ENCODE measurements around the gene JSRP1.

Gene JSRP1

GRCh38 chr19:2266183-2266993 is 10.2 kb upstream of the JSRP1 start:
- peak in 1 of 2 donors; percentile 65 for DNase-seq

- DNase-seq: peak; percentile 46 to 74
Measured at GRCh38 chr19:2261438-2262172, 5.4 kb upstream of the JSRP1 start.

DNA sequence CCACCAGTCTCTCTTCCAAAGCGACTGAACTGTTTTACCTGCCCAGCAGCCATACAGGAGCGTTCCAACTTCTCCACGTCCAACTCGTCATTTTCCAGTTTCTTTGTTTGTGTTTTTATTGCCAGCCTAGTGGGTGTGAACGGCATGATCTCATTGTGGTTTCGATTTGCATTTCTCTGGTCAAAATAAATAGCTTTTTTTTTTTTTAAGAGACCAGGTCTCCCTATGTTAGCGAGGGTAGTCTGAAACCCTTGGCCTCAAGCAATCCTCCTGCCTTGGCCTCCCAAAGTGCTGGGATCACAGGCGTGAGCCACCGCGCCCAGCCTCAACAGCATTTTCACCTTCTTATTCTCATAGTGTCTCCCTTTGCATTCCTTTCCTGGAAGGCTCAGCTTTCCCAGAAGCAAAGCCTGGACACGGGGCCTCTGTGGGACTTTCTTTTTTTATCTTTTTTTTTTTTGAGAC is 4.2 kb upstream of the JSRP1 start:
- DNase-seq: peak in 1 of 2 donors; percentile 50

GRCh38 chr19:2259336-2259735 is 3.1 kb upstream of the JSRP1 start:
- no peak for DNase-seq

GRCh38 chr19:2255112-2255845 is 938 bp downstream of the JSRP1 start:
- no peak for DNase-seq

- no peak for DNase-seq
Measured at GRCh38 chr19:2254064-2254872, 1.9 kb downstream of the JSRP1 start.

GRCh38 chr19:2253106-2254063 is 2.8 kb downstream of the JSRP1 start:
- DNase-seq: peak; percentile 60 to 64

DNA sequence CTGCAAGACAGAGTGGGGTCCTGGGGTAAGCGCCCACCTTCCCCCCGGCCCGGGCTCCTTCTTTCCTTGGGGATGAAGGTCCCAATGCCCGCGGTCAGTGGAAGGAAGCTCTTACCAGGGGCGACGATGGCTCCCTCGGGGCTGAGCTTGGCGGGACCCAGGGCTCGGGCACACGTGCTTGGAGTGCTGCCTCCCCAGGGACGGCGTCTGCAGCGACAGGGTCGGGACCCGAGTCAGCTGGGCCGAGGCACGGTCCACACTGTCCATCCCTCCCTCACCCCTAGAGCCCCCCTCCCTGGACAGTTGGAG is 3.5 kb downstream of the JSRP1 start:
- peak in 1 of 2 donors; percentile 14 for DNase-seq

- DNase-seq: peak in 1 of 2 donors; percentile 10
Measured at GRCh38 chr19:2252055-2252796, 4.0 kb downstream of the JSRP1 start.

DNA sequence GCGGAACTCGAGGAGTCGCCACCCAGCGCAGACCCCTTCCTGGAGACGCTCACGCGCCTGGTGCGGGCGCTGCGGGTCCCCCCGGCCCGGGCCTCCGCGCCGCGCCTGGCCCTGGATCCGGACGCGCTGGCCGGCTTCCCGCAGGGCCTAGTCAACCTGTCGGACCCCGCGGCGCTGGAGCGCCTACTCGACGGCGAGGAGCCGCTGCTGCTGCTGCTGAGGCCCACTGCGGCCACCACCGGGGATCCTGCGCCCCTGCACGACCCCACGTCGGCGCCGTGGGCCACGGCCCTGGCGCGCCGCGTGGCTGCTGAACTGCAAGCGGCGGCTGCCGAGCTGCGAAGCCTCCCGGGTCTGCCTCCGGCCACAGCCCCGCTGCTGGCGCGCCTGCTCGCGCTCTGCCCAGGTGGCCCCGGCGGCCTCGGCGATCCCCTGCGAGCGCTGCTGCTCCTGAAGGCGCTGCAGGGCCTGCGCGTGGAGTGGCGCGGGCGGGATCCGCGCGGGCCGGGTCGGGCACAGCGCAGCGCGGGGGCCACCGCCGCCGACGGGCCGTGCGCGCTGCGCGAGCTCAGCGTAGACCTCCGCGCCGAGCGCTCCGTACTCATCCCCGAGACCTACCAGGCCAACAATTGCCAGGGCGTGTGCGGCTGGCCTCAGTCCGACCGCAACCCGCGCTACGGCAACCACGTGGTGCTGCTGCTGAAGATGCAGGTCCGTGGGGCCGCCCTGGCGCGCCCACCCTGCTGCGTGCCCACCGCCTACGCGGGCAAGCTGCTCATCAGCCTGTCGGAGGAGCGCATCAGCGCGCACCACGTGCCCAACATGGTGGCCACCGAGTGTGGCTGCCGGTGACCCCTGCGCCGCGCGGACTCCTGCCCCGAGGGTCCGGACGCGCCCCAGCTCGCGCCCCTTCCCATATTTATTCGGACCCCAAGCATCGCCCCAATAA is 4.8 kb downstream of the JSRP1 start:
- peak in 1 of 2 donors; percentile 19 for DNase-seq

GRCh38 chr19:2250766-2251105 is 5.5 kb downstream of the JSRP1 start:
- DNase-seq: no peak

GRCh38 chr19:2249880-2250765 is 6.1 kb downstream of the JSRP1 start:
- peak in 1 of 2 donors; percentile 10 for DNase-seq

DNA sequence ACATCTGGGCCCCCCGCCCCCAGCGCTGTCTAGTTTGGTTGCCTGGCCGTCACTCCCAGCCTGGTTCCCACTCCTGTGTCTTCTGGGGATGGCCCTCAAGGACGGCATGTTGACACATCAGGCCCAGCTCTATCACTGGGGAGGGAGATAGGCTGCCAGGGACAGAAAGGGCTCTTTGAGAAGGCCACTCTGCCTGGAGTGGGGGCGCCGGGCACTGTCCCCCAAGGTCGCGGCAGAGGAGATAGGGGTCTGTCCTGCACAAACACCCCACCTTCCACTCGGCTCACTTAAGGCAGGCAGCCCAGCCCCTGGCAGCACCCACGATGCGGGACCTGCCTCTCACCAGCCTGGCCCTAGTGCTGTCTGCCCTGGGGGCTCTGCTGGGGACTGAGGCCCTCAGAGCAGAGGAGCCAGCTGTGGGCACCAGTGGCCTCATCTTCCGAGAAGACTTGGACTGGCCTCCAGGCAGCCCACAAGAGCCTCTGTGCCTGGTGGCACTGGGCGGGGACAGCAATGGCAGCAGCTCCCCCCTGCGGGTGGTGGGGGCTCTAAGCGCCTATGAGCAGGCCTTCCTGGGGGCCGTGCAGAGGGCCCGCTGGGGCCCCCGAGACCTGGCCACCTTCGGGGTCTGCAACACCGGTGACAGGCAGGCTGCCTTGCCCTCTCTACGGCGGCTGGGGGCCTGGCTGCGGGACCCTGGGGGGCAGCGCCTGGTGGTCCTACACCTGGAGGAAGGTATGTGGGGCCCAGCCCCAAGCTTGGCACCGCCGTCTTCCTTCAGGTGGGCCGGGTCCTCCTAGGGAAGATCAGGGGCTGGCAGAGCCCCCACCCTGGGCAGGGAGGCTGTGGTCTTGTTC is 7.0 kb downstream of the JSRP1 start, which contains the start of gene AMH:
Gene AMH (plus strand): TSS at position 314 of the 857 bp plus-strand sequence. CDS start 10 bp downstream, at position 324.
- DNase-seq: no peak

DNA sequence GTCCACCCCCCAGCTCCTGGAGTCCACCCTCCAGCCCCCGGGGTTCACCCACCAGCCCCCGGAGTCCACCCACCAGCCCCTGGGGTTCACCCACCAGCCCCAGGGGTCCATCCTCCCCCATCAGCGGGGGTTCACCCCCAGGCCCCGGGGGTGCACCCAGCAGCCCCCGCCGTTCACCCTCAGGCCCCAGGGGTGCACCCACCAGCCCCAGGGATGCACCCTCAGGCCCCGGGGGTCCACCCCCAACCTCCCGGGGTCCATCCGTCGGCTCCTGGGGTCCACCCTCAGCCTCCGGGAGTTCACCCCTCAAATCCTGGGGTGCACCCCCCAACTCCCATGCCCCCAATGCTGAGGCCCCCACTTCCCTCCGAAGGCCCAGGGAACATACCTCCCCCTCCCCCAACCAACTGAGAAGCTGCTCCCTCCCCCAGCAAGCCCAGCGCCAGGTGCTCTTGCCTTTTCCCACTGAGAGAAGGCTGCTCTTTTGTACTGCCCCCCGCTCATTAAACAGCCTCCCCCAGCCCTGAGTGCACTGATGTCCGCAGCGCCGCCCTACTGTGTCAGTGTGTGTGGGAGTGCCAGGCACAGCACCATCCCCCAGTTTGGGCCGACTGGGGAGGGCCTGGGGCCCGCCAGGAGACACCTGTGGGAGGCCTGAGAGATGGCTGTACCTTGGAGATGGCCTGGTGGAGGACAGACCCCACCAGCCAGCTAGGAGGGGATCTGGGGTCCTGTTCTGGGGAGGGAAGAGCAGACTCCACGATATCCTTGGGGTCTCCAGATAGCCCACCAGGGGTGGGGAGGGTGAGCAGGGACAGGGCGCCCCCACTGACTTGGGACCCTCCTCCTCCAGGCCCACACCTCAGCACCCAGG is 7.8 kb downstream of the JSRP1 start:
- no peak for DNase-seq

- DNase-seq: no peak
Measured at GRCh38 chr19:2247433-2248101, 8.7 kb downstream of the JSRP1 start.

Data from CD4-positive, alpha-beta T cell treated with Interferon alpha-2 for 1 hour (primary cell).